ENCODE data around the gene CORO1C.

DNA sequence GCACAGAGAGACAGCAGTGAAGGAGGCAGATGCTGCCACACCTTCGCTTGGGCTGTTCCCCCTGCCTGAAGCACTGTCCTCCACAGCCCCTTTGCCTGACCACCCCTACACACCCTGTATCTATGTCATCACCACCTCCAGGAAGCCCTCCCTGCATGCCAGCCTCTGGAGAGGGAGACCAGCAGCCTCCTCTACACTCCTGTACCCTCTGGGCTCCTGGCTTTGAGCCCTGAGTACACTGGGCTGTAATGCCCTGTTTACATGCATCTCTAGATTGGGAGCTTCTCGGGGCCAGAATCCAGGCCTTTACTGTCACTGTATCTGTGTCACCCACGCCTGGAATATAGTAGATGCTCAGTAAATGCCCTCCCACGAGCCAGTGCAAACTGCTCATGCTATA is 127.6 kb downstream of the CORO1C start:
- TF ChIP-seq, protein P1, sequence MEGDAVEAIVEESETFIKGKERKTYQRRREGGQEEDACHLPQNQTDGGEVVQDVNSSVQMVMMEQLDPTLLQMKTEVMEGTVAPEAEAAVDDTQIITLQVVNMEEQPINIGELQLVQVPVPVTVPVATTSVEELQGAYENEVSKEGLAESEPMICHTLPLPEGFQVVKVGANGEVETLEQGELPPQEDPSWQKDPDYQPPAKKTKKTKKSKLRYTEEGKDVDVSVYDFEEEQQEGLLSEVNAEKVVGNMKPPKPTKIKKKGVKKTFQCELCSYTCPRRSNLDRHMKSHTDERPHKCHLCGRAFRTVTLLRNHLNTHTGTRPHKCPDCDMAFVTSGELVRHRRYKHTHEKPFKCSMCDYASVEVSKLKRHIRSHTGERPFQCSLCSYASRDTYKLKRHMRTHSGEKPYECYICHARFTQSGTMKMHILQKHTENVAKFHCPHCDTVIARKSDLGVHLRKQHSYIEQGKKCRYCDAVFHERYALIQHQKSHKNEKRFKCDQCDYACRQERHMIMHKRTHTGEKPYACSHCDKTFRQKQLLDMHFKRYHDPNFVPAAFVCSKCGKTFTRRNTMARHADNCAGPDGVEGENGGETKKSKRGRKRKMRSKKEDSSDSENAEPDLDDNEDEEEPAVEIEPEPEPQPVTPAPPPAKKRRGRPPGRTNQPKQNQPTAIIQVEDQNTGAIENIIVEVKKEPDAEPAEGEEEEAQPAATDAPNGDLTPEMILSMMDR (IDR thresholded peaks at IDR 0.05): no peak
- TF ChIP-seq POLR2A (IDR thresholded peaks at IDR 0.05) (no peak), POLR2AphosphoS5 (IDR thresholded peaks at IDR 0.05) (no peak), EP300 (IDR thresholded peaks at IDR 0.05) (no peak)

Measured in gastroesophageal sphincter (tissue), 3 donors.